HG03520 (cell line): Measurements from ENCODE around the gene CENPC.
"Not testable (repeated sequence)": the region's sequence is repeated elsewhere in the genome, so short reads cannot be mapped to it uniquely, and the experiment has no call there.

Experiments used
- ATAC-seq: cut with Tn5 transposase; IDR thresholded peaks from one replicate; pipeline ENCODE4 v1.9.1; 2021; ENCODE audit warnings: mild to moderate bottlenecking, moderate library complexity; ENCODE audit not compliant: unreplicated experiment

The CENPC gene

DNA sequence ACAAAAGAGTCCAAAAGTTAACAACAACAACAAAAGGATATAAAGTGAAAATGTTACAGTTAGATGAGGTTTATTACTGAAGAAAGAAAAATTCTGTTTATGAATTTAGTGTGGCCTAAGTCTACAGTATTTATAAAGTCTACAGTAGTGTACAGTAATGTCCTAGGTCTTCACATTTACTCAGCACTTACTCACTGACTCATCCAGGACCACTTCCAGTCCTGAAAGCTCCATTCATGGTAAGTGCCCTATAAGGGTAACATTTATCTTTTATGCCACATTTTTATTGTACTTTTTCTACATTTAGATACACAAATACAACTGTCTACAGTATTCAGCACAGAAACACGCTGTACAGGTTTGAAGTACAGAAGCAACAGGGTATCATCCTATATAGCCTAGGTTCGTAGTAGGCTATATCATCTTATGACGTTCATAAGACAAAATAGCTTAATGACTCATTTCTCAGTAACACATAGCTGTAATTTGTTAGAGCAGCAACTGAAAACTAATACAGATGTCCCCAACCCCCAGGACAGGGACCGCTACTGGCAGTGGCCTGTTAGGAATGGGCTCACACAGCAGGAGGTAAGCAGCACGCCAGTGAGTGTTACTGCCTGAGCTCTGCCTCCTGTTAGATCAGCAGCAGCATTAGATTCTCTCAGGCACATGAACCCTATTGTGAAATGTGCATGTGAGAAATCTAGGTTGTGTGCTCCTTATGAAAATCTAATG, 61.3 kb downstream of the CENPC start:
- ATAC-seq, result no peak

GRCh38 chr4:67480810-67481209, 64.5 kb downstream of the CENPC start:
- no peak for ATAC-seq

GRCh38 chr4:67475155-67475554, 70.1 kb downstream of the CENPC start:
- no peak for ATAC-seq

GRCh38 chr4:67470871-67471270, 74.4 kb downstream of the CENPC start:
- no peak for ATAC-seq

GRCh38 chr4:67468830-67469229, 76.5 kb downstream of the CENPC start:
- no peak for ATAC-seq

GRCh38 chr4:67466751-67467150, 78.6 kb downstream of the CENPC start:
- no peak for ATAC-seq

GRCh38 chr4:67465763-67466052, 79.6 kb downstream of the CENPC start:
- no peak for ATAC-seq

DNA sequence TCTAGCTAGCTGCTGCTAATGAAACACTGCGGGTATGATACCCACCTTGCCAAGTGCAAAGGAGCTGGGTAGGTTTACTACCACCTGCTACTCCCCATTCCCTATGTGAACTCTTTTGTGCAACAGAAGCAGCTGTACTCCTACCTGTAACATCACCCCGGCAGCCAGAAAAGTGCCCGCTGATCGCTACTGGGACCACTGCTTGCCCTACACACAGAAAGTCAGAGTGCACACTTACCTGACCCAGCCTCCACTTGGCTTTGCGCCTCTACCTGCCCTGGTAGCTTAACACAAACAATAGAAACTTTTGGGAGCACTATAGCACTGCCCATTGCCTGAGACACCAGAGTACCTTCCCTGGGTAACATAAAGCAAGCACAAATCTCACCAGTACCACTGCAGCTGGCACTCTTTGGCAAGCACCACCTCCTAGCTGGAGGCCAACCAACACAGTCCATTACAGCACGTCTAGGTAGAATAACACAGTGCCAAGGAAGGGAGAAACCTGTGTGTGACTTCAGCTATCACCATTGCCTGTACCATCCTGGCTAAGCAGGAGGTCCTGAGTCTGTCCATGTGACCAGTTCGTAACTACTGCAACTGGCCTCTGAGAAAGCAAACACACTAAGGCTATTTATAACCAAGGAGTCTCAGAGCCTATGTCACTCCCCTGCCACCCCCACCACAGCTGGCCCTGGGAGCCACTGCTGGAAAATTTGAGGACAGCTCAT, 80.1 kb downstream of the CENPC start:
- no peak for ATAC-seq

- ATAC-seq, result no peak
These were observed 84.7 kb downstream of the CENPC start for GRCh38 chr4:67460574-67460973.

DNA sequence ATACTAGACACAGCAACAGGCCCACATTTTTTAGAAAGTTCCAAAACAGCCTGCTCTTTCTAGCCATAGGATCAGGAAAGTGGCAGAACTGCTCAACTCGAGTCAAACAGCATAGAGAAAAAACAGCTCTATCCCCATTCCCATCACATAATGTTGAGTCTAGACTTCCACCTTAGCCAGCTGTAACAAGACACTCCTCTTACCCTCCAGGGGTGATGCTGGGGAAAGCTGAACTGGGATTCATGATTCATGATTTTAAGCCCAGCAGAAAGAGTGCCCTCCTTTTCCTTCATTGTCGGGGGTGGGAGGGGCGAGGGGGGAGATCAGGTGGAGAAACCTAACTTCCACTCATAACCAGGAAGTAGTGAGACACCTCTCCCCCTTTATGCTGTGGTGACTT, 86.1 kb downstream of the CENPC start:
- no peak for ATAC-seq

- ATAC-seq, result no peak
These were observed 88.6 kb downstream of the CENPC start for GRCh38 chr4:67456577-67457196.

DNA sequence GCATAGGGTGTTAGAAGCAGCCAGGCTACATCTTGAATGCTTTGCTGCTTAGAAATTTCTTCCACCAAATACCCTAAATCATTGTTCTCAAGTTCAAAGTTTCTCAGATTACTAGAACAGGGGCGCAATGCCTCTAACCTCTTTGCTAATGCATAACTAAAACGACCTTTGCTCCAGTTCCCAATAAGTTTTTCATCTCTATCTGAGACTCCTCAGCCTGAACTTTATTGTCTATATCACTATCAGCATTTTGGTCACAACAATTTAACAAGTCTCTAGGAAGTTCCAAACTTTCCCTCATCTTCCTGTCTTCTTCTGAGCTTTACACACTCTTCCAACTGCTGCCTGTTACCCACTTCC, 92.5 kb downstream of the CENPC start:
- not testable (repeated sequence) for ATAC-seq

DNA sequence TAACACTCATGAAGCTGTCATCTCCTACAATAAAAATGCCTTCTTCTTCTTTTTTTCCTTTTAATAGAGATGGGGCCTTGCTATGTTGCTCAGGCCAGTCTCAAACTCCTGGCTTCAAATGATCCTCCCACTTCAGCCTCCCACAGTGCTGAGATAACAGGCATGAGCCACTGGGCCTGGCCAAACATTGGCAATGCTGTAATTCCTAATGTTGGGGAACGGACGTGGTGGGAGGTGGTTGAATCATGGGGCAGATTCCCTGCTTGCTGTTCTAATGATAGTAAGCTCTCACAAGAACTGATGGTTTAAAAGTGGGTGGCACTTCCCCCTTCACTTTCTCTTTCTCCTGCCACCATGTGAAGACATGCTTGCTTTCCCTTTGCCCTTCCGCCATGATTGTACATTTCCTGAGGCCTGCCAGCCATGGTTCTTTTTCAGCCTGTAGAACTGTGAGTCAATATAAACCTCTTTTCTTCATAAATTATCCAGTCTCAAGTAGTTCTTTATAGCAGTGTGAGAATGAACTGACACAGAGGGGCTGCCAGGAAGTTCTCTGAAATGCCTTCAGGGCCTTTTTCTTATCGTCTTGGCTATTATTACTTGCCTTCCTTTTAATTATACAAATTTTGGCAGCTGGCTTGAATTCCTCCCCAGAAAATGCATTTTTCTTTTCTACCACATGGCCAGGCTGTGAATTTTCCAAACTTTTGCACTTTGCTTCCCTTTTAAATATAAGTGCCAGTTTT, 93.0 kb downstream of the CENPC start:
- no peak for ATAC-seq

- ATAC-seq, result no peak
These were observed 93.8 kb downstream of the CENPC start for GRCh38 chr4:67451464-67451863.

GRCh38 chr4:67448621-67449020, 96.7 kb downstream of the CENPC start:
- ATAC-seq, result no peak

DNA sequence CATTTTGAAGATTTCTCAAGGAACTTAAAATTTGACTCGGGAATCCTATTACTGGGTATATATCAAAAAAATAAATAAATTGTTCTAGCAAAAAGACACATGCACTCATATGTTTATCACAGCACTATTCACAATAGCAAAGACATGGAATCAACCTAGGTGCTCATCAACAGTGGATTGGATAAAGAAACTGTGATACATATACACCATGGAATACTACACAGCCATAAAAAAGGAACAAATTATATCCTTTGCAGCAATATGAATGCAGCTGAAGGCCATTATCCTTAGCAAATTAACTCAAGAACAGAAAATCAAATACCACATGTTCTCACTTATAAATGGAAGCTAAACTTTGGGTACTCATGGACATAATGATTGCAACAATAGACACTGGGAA, 97.4 kb downstream of the CENPC start:
- no peak for ATAC-seq

DNA sequence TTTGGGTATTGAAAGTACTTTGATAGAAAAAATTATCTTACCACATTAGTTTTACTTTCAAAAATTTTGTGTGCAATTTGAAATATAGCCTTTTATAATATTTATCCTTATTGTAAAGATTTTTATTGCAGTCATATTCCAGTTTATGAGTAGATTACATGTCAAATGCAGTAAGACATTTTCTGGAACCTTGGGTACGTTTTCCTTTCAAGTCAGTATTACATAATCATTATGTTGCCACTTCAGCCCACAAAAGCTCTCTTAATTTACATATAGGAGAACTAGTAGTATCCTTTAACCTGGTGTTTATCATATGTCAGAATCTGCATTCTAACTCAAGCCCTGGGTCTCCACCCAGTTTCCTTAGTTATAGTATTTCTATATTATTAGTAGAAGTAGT, 98.5 kb downstream of the CENPC start:
- no peak for ATAC-seq

DNA sequence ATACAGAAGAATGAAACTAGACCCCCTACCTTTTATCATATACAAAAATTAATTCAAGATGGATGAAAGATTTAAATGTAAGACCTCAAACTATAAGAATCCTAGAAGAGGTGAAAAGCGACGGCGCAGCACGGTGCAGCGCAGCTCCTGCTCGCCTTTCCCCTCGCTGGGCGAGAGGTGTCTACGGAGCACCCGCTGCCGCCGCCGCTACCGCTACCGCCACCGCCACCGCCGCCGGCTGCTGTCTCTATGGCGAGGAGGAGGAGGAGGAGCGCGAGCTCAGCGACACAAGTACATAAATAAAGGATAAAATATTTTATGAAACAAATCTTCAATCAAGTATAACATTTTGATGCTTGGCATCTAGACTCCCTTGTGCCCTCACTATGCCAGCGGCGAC, 99.4 kb downstream of the CENPC start:
- ATAC-seq, result not testable (repeated sequence)

- ATAC-seq, result no peak
These were observed 106.3 kb downstream of the CENPC start for GRCh38 chr4:67438975-67439374.

- no peak for ATAC-seq
These were observed 107.2 kb downstream of the CENPC start for GRCh38 chr4:67437974-67438713.

DNA sequence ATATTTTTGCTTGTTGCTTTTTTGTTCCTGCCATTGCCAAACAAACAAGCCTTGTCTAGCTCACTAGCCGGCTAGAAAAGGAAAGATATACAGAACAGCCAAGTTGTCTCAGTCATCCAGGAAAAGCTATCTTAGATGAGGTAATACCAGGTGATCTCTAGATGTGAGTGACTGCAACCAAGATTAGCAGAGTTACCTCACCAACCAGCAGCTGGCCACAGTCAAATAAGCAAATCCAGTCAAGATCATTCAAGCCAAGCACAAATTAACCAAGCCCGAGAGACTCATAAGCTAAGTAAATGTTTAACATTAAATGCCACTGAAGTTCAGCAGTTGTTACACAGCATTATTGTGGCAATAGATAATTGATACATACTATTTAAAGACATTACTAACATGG, 108.6 kb downstream of the CENPC start:
- ATAC-seq, result peak; percentile 82
